ENCODE data around the gene DTD1. TPM values are rescaled to one million over a fixed set of nuclear protein-coding genes. Genes with fewer than 3 reads are reported as not detected.

DTD1 gene
- total RNA-seq, 2 experiments from 2014 or later, result 18.7 to 22.4 TPM

GRCh38 chr20:18678549-18679419, 90.9 kb downstream of the DTD1 start:
- POLR2A ChIA-PET, result no interaction called here
- H3K9me3 Mint-ChIP-seq, result no peaks in the 10 kb centered on the region
- ATAC-seq (ENCODE audit: low read depth) (no peak), DNase-seq (no peak)
- H3K4me1 Mint-ChIP-seq, result no peaks in the 10 kb centered on the region
- H3K27ac Mint-ChIP-seq, result no peak overlapping the region
- H3K4me3 Mint-ChIP-seq, result no peak overlapping the region
- H3K27me3 Mint-ChIP-seq, result no peaks in the 10 kb centered on the region
- H3K36me3 Mint-ChIP-seq, result peaks cover 1% of the 10 kb centered on the region

GRCh38 chr20:18683839-18684238, 96.0 kb downstream of the DTD1 start:
- no peak overlapping the region for H3K4me3 Mint-ChIP-seq
- ATAC-seq (ENCODE audit: low read depth) (no peak), DNase-seq (no peak)
- peaks cover 1% of the 10 kb centered on the region for H3K36me3 Mint-ChIP-seq
- H3K9me3 Mint-ChIP-seq, result no peaks in the 10 kb centered on the region
- no peaks in the 10 kb centered on the region for H3K4me1 Mint-ChIP-seq
- no peaks in the 10 kb centered on the region for H3K27me3 Mint-ChIP-seq
- no peak overlapping the region for H3K27ac Mint-ChIP-seq
- POLR2A ChIA-PET, result no interaction called here

- no peak overlapping the region for H3K27ac Mint-ChIP-seq
- POLR2A ChIA-PET, result no interaction called here
Measured at GRCh38 chr20:18684775-18685174, 96.9 kb downstream of the DTD1 start.

GRCh38 chr20:18685406-18685805, 97.6 kb downstream of the DTD1 start:
- ATAC-seq (ENCODE audit: low read depth) (no peak), DNase-seq (no peak)
- H3K27ac Mint-ChIP-seq, result no peak overlapping the region
- H3K4me3 Mint-ChIP-seq, result no peak overlapping the region
- H3K9me3 Mint-ChIP-seq, result no peaks in the 10 kb centered on the region
- POLR2A ChIA-PET, result no interaction called here
- no peaks in the 10 kb centered on the region for H3K36me3 Mint-ChIP-seq
- no peaks in the 10 kb centered on the region for H3K27me3 Mint-ChIP-seq
- no peaks in the 10 kb centered on the region for H3K4me1 Mint-ChIP-seq

More at GRCh38 chr20:18684775-18685174, 96.9 kb downstream of the DTD1 start:
- H3K27me3 Mint-ChIP-seq, result no peaks in the 10 kb centered on the region
- H3K36me3 Mint-ChIP-seq, result peaks cover 1% of the 10 kb centered on the region
- no peak for ATAC-seq (ENCODE audit: low read depth)
- no peaks in the 10 kb centered on the region for H3K4me1 Mint-ChIP-seq
- H3K4me3 Mint-ChIP-seq, result no peak overlapping the region
- no peak for DNase-seq
- H3K9me3 Mint-ChIP-seq, result no peaks in the 10 kb centered on the region

- Mint-ChIP-seq H3K4me1 (no peaks in the 10 kb centered on the region), H3K27me3 (no peaks in the 10 kb centered on the region), H3K36me3 (no peaks in the 10 kb centered on the region), H3K27ac (no peak overlapping the region), H3K9me3 (no peaks in the 10 kb centered on the region), H3K4me3 (no peak overlapping the region)
- DNase-seq (no peak), ATAC-seq (ENCODE audit: low read depth) (no peak)
- POLR2A ChIA-PET, result no interaction called here
Measured at GRCh38 chr20:18686696-18687095, 98.8 kb downstream of the DTD1 start.

GRCh38 chr20:18688676-18689075, 100.8 kb downstream of the DTD1 start:
- no peaks in the 10 kb centered on the region for H3K9me3 Mint-ChIP-seq
- POLR2A ChIA-PET, result no interaction called here
- ATAC-seq (ENCODE audit: low read depth) (no peak), DNase-seq (no peak)
- no peak overlapping the region for H3K27ac Mint-ChIP-seq
- no peaks in the 10 kb centered on the region for H3K36me3 Mint-ChIP-seq
- no peak overlapping the region for H3K4me3 Mint-ChIP-seq
- no peaks in the 10 kb centered on the region for H3K4me1 Mint-ChIP-seq
- no peaks in the 10 kb centered on the region for H3K27me3 Mint-ChIP-seq

GRCh38 chr20:18689557-18689956, 101.7 kb downstream of the DTD1 start:
- Mint-ChIP-seq H3K4me1 (no peaks in the 10 kb centered on the region), H3K4me3 (no peak overlapping the region), H3K27ac (no peak overlapping the region), H3K9me3 (no peaks in the 10 kb centered on the region), H3K36me3 (no peaks in the 10 kb centered on the region), H3K27me3 (no peaks in the 10 kb centered on the region)
- no peak for ATAC-seq (ENCODE audit: low read depth)
- POLR2A ChIA-PET, result no interaction called here
- DNase-seq, result no peak

- H3K4me3 Mint-ChIP-seq, result no peak overlapping the region
- DNase-seq, result no peak
- no peak overlapping the region for H3K27ac Mint-ChIP-seq
- no peaks in the 10 kb centered on the region for H3K27me3 Mint-ChIP-seq
- no peaks in the 10 kb centered on the region for H3K9me3 Mint-ChIP-seq
- H3K36me3 Mint-ChIP-seq, result no peaks in the 10 kb centered on the region
- ATAC-seq (ENCODE audit: low read depth), result no peak
- POLR2A ChIA-PET, result no interaction called here
- H3K4me1 Mint-ChIP-seq, result no peaks in the 10 kb centered on the region
Measured at GRCh38 chr20:18692447-18692846, 104.6 kb downstream of the DTD1 start.

- Mint-ChIP-seq H3K27me3 (no peaks in the 10 kb centered on the region), H3K9me3 (no peaks in the 10 kb centered on the region), H3K4me1 (no peaks in the 10 kb centered on the region), H3K36me3 (no peaks in the 10 kb centered on the region), H3K27ac (no peak overlapping the region), H3K4me3 (no peak overlapping the region)
- no peak for DNase-seq
- ATAC-seq (ENCODE audit: low read depth), result no peak
- POLR2A ChIA-PET, result no interaction called here
Measured at GRCh38 chr20:18694071-18694470, 106.2 kb downstream of the DTD1 start.

GRCh38 chr20:18695175-18695574, 107.3 kb downstream of the DTD1 start:
- POLR2A ChIA-PET, result no interaction called here
- no peaks in the 10 kb centered on the region for H3K9me3 Mint-ChIP-seq
- H3K27me3 Mint-ChIP-seq, result no peaks in the 10 kb centered on the region
- no peak for DNase-seq
- H3K4me3 Mint-ChIP-seq, result no peak overlapping the region
- H3K4me1 Mint-ChIP-seq, result no peaks in the 10 kb centered on the region
- H3K36me3 Mint-ChIP-seq, result no peaks in the 10 kb centered on the region
- no peak for ATAC-seq (ENCODE audit: low read depth)
- H3K27ac Mint-ChIP-seq, result no peak overlapping the region

- no peak overlapping the region for H3K27ac Mint-ChIP-seq
- no peak overlapping the region for H3K4me3 Mint-ChIP-seq
- DNase-seq (no peak), ATAC-seq (ENCODE audit: low read depth) (no peak)
- no peaks in the 10 kb centered on the region for H3K9me3 Mint-ChIP-seq
- H3K36me3 Mint-ChIP-seq, result no peaks in the 10 kb centered on the region
- no peaks in the 10 kb centered on the region for H3K4me1 Mint-ChIP-seq
- POLR2A ChIA-PET, result no interaction called here
- no peaks in the 10 kb centered on the region for H3K27me3 Mint-ChIP-seq
Measured at GRCh38 chr20:18698735-18699380, 111.0 kb downstream of the DTD1 start.

GRCh38 chr20:18701969-18702368, 114.1 kb downstream of the DTD1 start:
- no peaks in the 10 kb centered on the region for H3K27me3 Mint-ChIP-seq
- H3K4me1 Mint-ChIP-seq, result peaks cover 5% of the 10 kb centered on the region
- no peak for DNase-seq
- POLR2A ChIA-PET, result no interaction called here
- no peaks in the 10 kb centered on the region for H3K9me3 Mint-ChIP-seq
- no peaks in the 10 kb centered on the region for H3K36me3 Mint-ChIP-seq
- H3K27ac Mint-ChIP-seq, result no peak overlapping the region
- no peak for ATAC-seq (ENCODE audit: low read depth)
- H3K4me3 Mint-ChIP-seq, result no peak overlapping the region

- POLR2A ChIA-PET, result no interaction called here
- no peak overlapping the region for H3K27ac Mint-ChIP-seq
- no peak for ATAC-seq (ENCODE audit: low read depth)
Measured at GRCh38 chr20:18702736-18703135, 114.9 kb downstream of the DTD1 start.

GRCh38 chr20:18705490-18705889, 117.6 kb downstream of the DTD1 start:
- Mint-ChIP-seq H3K9me3 (no peaks in the 10 kb centered on the region), H3K27me3 (no peaks in the 10 kb centered on the region), H3K36me3 (no peaks in the 10 kb centered on the region), H3K4me3 (no peak overlapping the region), H3K27ac (no peak overlapping the region), H3K4me1 (peaks cover 5% of the 10 kb centered on the region)
- DNase-seq (no peak), ATAC-seq (ENCODE audit: low read depth) (no peak)
- POLR2A ChIA-PET, result no interaction called here

More at GRCh38 chr20:18702736-18703135, 114.9 kb downstream of the DTD1 start:
- no peak for DNase-seq
- Mint-ChIP-seq H3K4me3 (no peak overlapping the region), H3K36me3 (no peaks in the 10 kb centered on the region), H3K9me3 (no peaks in the 10 kb centered on the region), H3K27me3 (no peaks in the 10 kb centered on the region), H3K4me1 (peaks cover 5% of the 10 kb centered on the region)
